RWPE2 (cell line): ENCODE measurements around the gene HOXC10.

ENCODE experiments used
- ATAC-seq: fragments of 200-7000 bp; cut with Tn5 transposase; 3 replicates; pipeline ENCODE4 v1.9.1; 2021; ENCODE audit warnings: low read depth
- DNase-seq: peaks from one replicate; pipeline ENCODE4 v3.0.0-alpha.2; 2020; ENCODE audit warnings: low spot score
- H3K27ac ChIP-seq: fragments of 450-650 bp; 2 replicates; pipeline ENCODE4 v1.5.1; 2017; ENCODE audit warnings: mild to moderate bottlenecking; ENCODE audit not compliant: poor library complexity, severe bottlenecking
- H3K27me3 ChIP-seq: fragments of 250-450 bp; sonication (Bioruptor Pico); 2 replicates; pipeline ENCODE4 v1.5.1; 2021; ENCODE audit warnings: mild to moderate bottlenecking, moderate library complexity; ENCODE audit not compliant: insufficient read depth, poor library complexity, severe bottlenecking
- H3K36me3 ChIP-seq: fragments of 250-450 bp; sonication (Bioruptor Pico); 2 replicates; pipeline ENCODE4 v1.5.1; 2020; ENCODE audit warnings: low read depth, mild to moderate bottlenecking, moderate library complexity
- H3K4me1 ChIP-seq: fragments of 250-450 bp; sonication (Bioruptor Pico); 2 replicates; pipeline ENCODE4 v1.5.1; 2021; ENCODE audit warnings: mild to moderate bottlenecking, moderate library complexity; ENCODE audit not compliant: insufficient read depth, poor library complexity, severe bottlenecking
- H3K4me3 ChIP-seq: fragments of 250-450 bp; sonication (Bioruptor Pico); 2 replicates; pipeline ENCODE4 v1.5.1; 2021; ENCODE audit warnings: mild to moderate bottlenecking, moderate library complexity; ENCODE audit not compliant: severe bottlenecking
- H3K9me3 ChIP-seq: fragments of 250-450 bp; sonication (Bioruptor Pico); 2 replicates; pipeline ENCODE4 v1.5.1; 2021; ENCODE audit warnings: mild to moderate bottlenecking, moderate library complexity; ENCODE audit not compliant: severe bottlenecking
- CTCF ChIP-seq: fragments of 450-650 bp; IDR thresholded peaks from one replicate; pipeline ENCODE4 v1.5.1; 2017; ENCODE audit warnings: mild to moderate bottlenecking, moderate library complexity; ENCODE audit not compliant: poor library complexity, severe bottlenecking

HOXC10 gene

GRCh38 chr12:53984901-53985691 is at the start of gene HOXC10:
HOXC10 (plus strand) TSS chr12:53985146; CDS start chr12:53985260, 114 bp downstream.
- Histone ChIP-seq H3K9me3 (no peaks in the 10 kb centered on the region), H3K27ac (no peak within 1 kb of the TSS), H3K27me3 (peaks cover 93% of the 10 kb centered on the region), H3K4me3 (peak within 1 kb of the TSS; percentile 20), H3K36me3 (no peaks in the 10 kb centered on the region), H3K4me1 (peaks cover 6% of the 10 kb centered on the region)
- ATAC-seq = peak; percentile 57
- DNase-seq = peak; percentile 88
- peak; percentile 78 for TF ChIP-seq CTCF

- no peak for TF ChIP-seq CTCF
- H3K4me3 ChIP-seq = no peak overlapping the region
- DNase-seq (no peak), ATAC-seq (no peak)
- no peaks in the 10 kb centered on the region for H3K9me3 ChIP-seq
- H3K27ac ChIP-seq = no peak overlapping the region
- no peaks in the 10 kb centered on the region for H3K4me1 ChIP-seq
- peaks cover 91% of the 10 kb centered on the region for H3K27me3 ChIP-seq
- no peaks in the 10 kb centered on the region for H3K36me3 ChIP-seq
These were observed 49.3 kb upstream of the HOXC10 start for GRCh38 chr12:53935383-53936341.

- Histone ChIP-seq H3K9me3 (no peaks in the 10 kb centered on the region), H3K27ac (no peak overlapping the region), H3K4me1 (no peaks in the 10 kb centered on the region), H3K4me3 (no peak overlapping the region), H3K36me3 (no peaks in the 10 kb centered on the region), H3K27me3 (peaks cover 83% of the 10 kb centered on the region)
- no peak for ATAC-seq
- TF ChIP-seq CTCF = no peak
- no peak for DNase-seq
These were observed 47.8 kb upstream of the HOXC10 start for GRCh38 chr12:53937099-53937498.

GRCh38 chr12:53937596-53938325 is 47.2 kb upstream of the HOXC10 start:
- ATAC-seq = 0 out of 3 replicates have a peak, but pooled peaks have one; percentile 2
- peak overlapping the region; percentile 43 for H3K4me3 ChIP-seq
- peaks cover 77% of the 10 kb centered on the region for H3K27me3 ChIP-seq
- TF ChIP-seq CTCF = no peak
- H3K27ac ChIP-seq = no peak overlapping the region
- no peaks in the 10 kb centered on the region for H3K36me3 ChIP-seq
- DNase-seq = no peak
- H3K4me1 ChIP-seq = no peaks in the 10 kb centered on the region
- H3K9me3 ChIP-seq = no peaks in the 10 kb centered on the region
